GM23248 (cell line): Measurements from ENCODE around the gene NSMF. TPM values are rescaled to one million over a fixed set of nuclear protein-coding genes. Genes with fewer than 3 reads are reported as not detected.

Experiments used
- DNase-seq: peaks from one replicate; pipeline ENCODE4 v3.0.0-alpha.2; 2015
- H2AFZ ChIP-seq: fragments of 200-600 bp; sonication (generic); 2 replicates; pipeline ENCODE4 v1.6.1; 2016; ENCODE audit warnings: antibody characterized with exemption
- H3F3A ChIP-seq: fragments of 200-600 bp; sonication (generic); 2 replicates; pipeline ENCODE4 v1.6.1; 2016; ENCODE audit warnings: mild to moderate bottlenecking, antibody characterized with exemption, mixed run types; ENCODE audit not compliant: insufficient read depth
- H3K27ac ChIP-seq: fragments of 200-600 bp; sonication (generic); 2 replicates; pipeline ENCODE4 v1.5.1; 2016; ENCODE audit warnings: mild to moderate bottlenecking
- H3K27me3 ChIP-seq: fragments of 200-600 bp; sonication (generic); replicated peaks from 2 replicates; pipeline ENCODE4 v1.6.1; 2016; ENCODE audit warnings: mild to moderate bottlenecking; ENCODE audit not compliant: insufficient read depth
- H3K36me3 ChIP-seq: fragments of 200-600 bp; sonication (generic); 2 replicates; pipeline ENCODE4 v1.6.1; 2016; ENCODE audit warnings: low read depth, mild to moderate bottlenecking
- H3K4me1 ChIP-seq: fragments of 200-600 bp; sonication (generic); 2 replicates; pipeline ENCODE4 v1.6.1; 2016; ENCODE audit warnings: mild to moderate bottlenecking; ENCODE audit not compliant: insufficient read depth
- H3K4me2 ChIP-seq: fragments of 200-600 bp; sonication (generic); one replicate; pipeline ENCODE4 v1.6.1; 2016; ENCODE audit warnings: mild to moderate bottlenecking; ENCODE audit not compliant: unreplicated experiment
- H3K4me3 ChIP-seq: fragments of 200-600 bp; sonication (generic); 2 replicates; pipeline ENCODE4 v1.5.1; 2016; ENCODE audit warnings: mild to moderate bottlenecking
- H3K79me2 ChIP-seq: fragments of 200-600 bp; sonication (generic); 2 replicates; pipeline ENCODE4 v1.6.1; 2016; ENCODE audit warnings: mild to moderate bottlenecking; ENCODE audit not compliant: insufficient read depth
- H3K9ac ChIP-seq: fragments of 200-600 bp; sonication (generic); 2 replicates; pipeline ENCODE4 v1.6.1; 2016; ENCODE audit warnings: mild to moderate bottlenecking
- H3K9me2 ChIP-seq: fragments of 200-600 bp; sonication (generic); 2 replicates; pipeline ENCODE4 v1.6.1; 2016; ENCODE audit warnings: mixed run types, mild to moderate bottlenecking, moderate library complexity; ENCODE audit not compliant: insufficient read depth
- H3K9me3 ChIP-seq: fragments of 200-600 bp; sonication (generic); one replicate; pipeline ENCODE4 v1.6.1; 2017; ENCODE audit warnings: low read depth
- H4K20me1 ChIP-seq: fragments of 200-600 bp; sonication (generic); 2 replicates; pipeline ENCODE4 v1.6.0; 2016; ENCODE audit not compliant: insufficient read depth
- EZH2 ChIP-seq: fragments of 200-600 bp; sonication (generic); IDR thresholded peaks from 2 replicates; pipeline ENCODE4 v1.6.1; 2018; ENCODE audit warnings: antibody characterized with exemption, mild to moderate bottlenecking; ENCODE audit not compliant: insufficient read depth, poor library complexity, severe bottlenecking
- EZH2phosphoT487 ChIP-seq: fragments of 200-600 bp; sonication (generic); IDR thresholded peaks from 2 replicates; pipeline ENCODE4 v1.6.1; 2018; ENCODE audit warnings: antibody characterized with exemption, moderate library complexity, mild to moderate bottlenecking, low read depth; ENCODE audit not compliant: insufficient read depth
- WGBS, 2 experiments: methylation state at CpG; one replicate each; pipeline ENCODE4 v1.1.6; 2015 to 2017; ENCODE audit warnings: low lambda C conversion rate in 2 of 2, low coverage in 1 of 2; ENCODE audit errors: missing lambda C conversion rate in 2 of 2; 5-methylcytosine and 5-hydroxymethylcytosine counted together
- in situ Hi-C: fragments of 300-500 bp; cut with MboI; formaldehyde crosslinking; loops from 2 replicates; pipeline ENCODE4 v1.15.0; 2020
- polyA plus RNA-seq: library from polyadenylated mRNA; unstranded; fragments of >200 nt; fragmentation: Nextera tagmentation; extraction: Ambion mirVana; gene quantifications from 2 replicates; pipeline ENCODE4 v1.2.1, GENCODE V29; 2016
- total RNA-seq: library from RNA; depleted of rRNA; stranded (reverse); fragments of >200 nt; shearing (Covaris generic); gene quantifications from 2 replicates; pipeline ENCODE4 v1.2.3, GENCODE V29; 2014

NSMF gene
- total and polyA plus RNA-seq, 2 experiments from 2014 or later: 13.5 to 29.1 TPM

DNA sequence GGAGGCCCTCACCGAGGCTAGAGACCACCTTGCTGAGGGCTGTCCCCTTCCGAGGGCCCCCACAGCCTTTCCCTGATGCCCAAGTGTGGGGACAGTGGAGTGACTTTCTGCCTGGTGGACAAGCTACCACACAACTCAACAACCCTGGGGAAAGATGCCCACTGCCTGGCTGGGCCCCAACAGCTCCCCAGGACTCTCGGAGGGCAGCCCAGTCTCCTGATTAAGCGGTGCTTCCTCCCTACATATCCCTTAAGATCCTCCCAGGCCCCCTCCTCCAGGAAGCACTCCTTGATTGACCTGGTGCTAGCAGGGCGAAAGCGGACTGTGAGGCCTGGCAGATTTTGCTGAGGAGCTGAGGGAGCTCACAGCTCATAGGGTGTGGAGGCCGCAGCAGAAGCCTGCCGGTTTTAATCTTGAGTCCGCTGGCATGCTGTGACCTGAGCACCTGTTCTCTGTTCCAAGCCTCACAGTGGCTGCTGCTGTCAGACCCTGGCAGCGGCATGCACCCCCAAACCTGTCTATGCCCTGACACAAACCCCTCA lies 2.2 kb downstream of the NSMF start:
- Histone ChIP-seq H4K20me1 (no peaks in the 10 kb centered on the region), H3K27ac (no peak overlapping the region)

GRCh38 chr9:137456061-137456863 lies 2.9 kb downstream of the NSMF start:
- WGBS, 2 experiments: 76 to 79% methylated on average over 11 to 12 of the region's 12 CpGs
- in situ Hi-C loops: no loop called here
- H3K27me3 ChIP-seq: no peaks in the 10 kb centered on the region
- no peaks in the 10 kb centered on the region for H4K20me1 ChIP-seq
- H3K4me3 ChIP-seq: no peak overlapping the region
- H3K4me1 ChIP-seq: peaks cover 6% of the 10 kb centered on the region; the same call in 1 of the 2 replicates
- TF ChIP-seq EZH2: no peak
- TF ChIP-seq EZH2phosphoT487: no peak
- no peaks in the 10 kb centered on the region for H3F3A ChIP-seq
- no peaks in the 10 kb centered on the region for H3K9me2 ChIP-seq
- H3K36me3 ChIP-seq: no peaks in the 10 kb centered on the region
- H3K27ac ChIP-seq: no peak overlapping the region
- H2AFZ ChIP-seq: no peak overlapping the region
- H3K9ac ChIP-seq: no peak overlapping the region
- DNase-seq: no peak
- H3K79me2 ChIP-seq: no peaks in the 10 kb centered on the region
- H3K9me3 ChIP-seq: no peaks in the 10 kb centered on the region
- H3K4me2 ChIP-seq: no peak overlapping the region

More for the DNA sequence above, 2.2 kb downstream of the NSMF start:
- H3K9ac ChIP-seq: no peak overlapping the region
- H3K9me3 ChIP-seq: no peaks in the 10 kb centered on the region
- DNase-seq: no peak
- H3F3A ChIP-seq: no peaks in the 10 kb centered on the region
- 90 to 91% methylated on average over 10 of the region's 10 CpGs for WGBS, 2 experiments
- no peaks in the 10 kb centered on the region for H3K36me3 ChIP-seq
- no peak for TF ChIP-seq EZH2
- TF ChIP-seq EZH2phosphoT487: no peak
- H3K4me3 ChIP-seq: no peak overlapping the region
- no peak overlapping the region for H3K4me2 ChIP-seq
- no peaks in the 10 kb centered on the region for H3K9me2 ChIP-seq
- peaks cover 6% of the 10 kb centered on the region; the same call in 1 of the 2 replicates for H3K4me1 ChIP-seq
- in situ Hi-C loops: no loop called here
- no peak overlapping the region for H2AFZ ChIP-seq
- H3K79me2 ChIP-seq: no peaks in the 10 kb centered on the region
- no peaks in the 10 kb centered on the region for H3K27me3 ChIP-seq

GRCh38 chr9:137455359-137455991 lies 3.7 kb downstream of the NSMF start:
- Histone ChIP-seq H3K4me2 (no peak overlapping the region), H3K36me3 (no peaks in the 10 kb centered on the region), H2AFZ (no peak overlapping the region)

GRCh38 chr9:137454597-137455358 lies 4.4 kb downstream of the NSMF start:
- H3K4me3 ChIP-seq: peak overlapping the region; percentile 63
- H3K27ac ChIP-seq: no peak overlapping the region
- WGBS, 2 experiments: 47 to 56% methylated on average over 23 to 30 of the region's 30 CpGs
- TF ChIP-seq EZH2: no peak
- no peak for TF ChIP-seq EZH2phosphoT487
- in situ Hi-C loops: no loop called here
- H3K27me3 ChIP-seq: no peaks in the 10 kb centered on the region
- no peaks in the 10 kb centered on the region for H3K79me2 ChIP-seq
- H3K4me1 ChIP-seq: peaks cover 6% of the 10 kb centered on the region; the same call in 1 of the 2 replicates
- H2AFZ ChIP-seq: peak overlapping the region; percentile 71
- no peaks in the 10 kb centered on the region for H3K9me3 ChIP-seq
- peak overlapping the region; percentile 58 for H3K4me2 ChIP-seq
- no peaks in the 10 kb centered on the region for H3K9me2 ChIP-seq
- peak; percentile 55 for DNase-seq
- no peaks in the 10 kb centered on the region for H4K20me1 ChIP-seq
- no peak overlapping the region for H3K9ac ChIP-seq
- no peaks in the 10 kb centered on the region for H3F3A ChIP-seq
- H3K36me3 ChIP-seq: no peaks in the 10 kb centered on the region

More at GRCh38 chr9:137455359-137455991, 3.7 kb downstream of the NSMF start:
- TF ChIP-seq EZH2phosphoT487 (no peak), EZH2 (no peak)
- H3K4me1 ChIP-seq: peaks cover 6% of the 10 kb centered on the region; the same call in 1 of the 2 replicates
- no peaks in the 10 kb centered on the region for H3K9me2 ChIP-seq
- H3F3A ChIP-seq: no peaks in the 10 kb centered on the region
- no peaks in the 10 kb centered on the region for H3K9me3 ChIP-seq
- DNase-seq: no peak
- no peaks in the 10 kb centered on the region for H3K79me2 ChIP-seq
- WGBS, 2 experiments: 82 to 87% methylated on average over 13 to 17 of the region's 18 CpGs
- H4K20me1 ChIP-seq: no peaks in the 10 kb centered on the region
- no peak overlapping the region for H3K4me3 ChIP-seq
- H3K27ac ChIP-seq: no peak overlapping the region
- H3K27me3 ChIP-seq: no peaks in the 10 kb centered on the region
- H3K9ac ChIP-seq: no peak overlapping the region
- in situ Hi-C loops: no loop called here
